Measurements from ENCODE around the gene PILRA.

The PILRA gene

GRCh38 chr7:100431286-100431735, 58.0 kb downstream of the PILRA start:
- peak overlapping the region; percentile 84 to 87 for H3K4me3 ChIP-seq (replicated peaks in 1 of 2; ENCODE audit: low read depth in 2 of 2, low read length in 2 of 2)

GRCh38 chr7:100432053-100432452, 58.8 kb downstream of the PILRA start:
- no peak for DNase-seq (ENCODE audit: low read depth in 2 of 2)
- no peak for TF ChIP-seq CTCF (IDR thresholded peaks at IDR 0.05; ENCODE audit: low read depth, low read length)
- no peak overlapping the region for H3K4me3 ChIP-seq (replicated peaks in 1 of 2; ENCODE audit: low read depth in 2 of 2, low read length in 2 of 2)

More at GRCh38 chr7:100431286-100431735, 58.0 kb downstream of the PILRA start:
- TF ChIP-seq CTCF (IDR thresholded peaks at IDR 0.05; ENCODE audit: low read depth, low read length), result no peak
- no peak for DNase-seq (ENCODE audit: low read depth in 2 of 2)

DNA sequence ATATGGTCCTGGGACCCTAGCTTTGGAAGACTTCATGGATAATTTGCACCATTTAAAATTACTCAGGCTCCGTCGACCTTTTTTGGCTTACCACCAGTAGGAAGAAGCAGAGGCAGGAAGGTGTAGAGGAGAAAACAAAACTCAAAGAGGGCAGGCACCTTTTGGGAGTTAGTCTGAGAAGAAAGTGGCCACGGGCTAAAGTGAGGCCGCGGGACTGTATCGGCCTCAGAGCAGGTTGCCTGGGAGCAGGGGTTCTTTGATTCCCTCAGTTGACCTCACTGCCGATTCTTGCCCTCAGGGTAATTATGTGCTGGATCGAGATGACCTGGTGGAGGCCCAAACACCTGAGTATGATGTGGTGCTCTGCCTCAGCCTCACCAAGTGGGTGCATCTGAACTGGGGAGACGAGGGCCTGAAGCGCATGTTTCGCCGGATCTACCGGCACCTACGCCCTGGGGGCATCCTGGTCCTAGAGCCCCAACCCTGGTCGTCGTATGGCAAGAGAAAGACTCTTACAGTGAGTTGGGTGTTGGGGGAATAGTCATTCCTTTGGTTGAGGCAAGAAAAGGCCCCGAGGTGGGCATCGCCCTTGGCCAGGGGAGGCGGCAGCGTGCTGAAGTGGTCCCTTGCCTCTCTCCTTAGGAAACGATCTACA, 59.5 kb downstream of the PILRA start:
- no peak overlapping the region for H3K4me3 ChIP-seq (replicated peaks in 1 of 2; ENCODE audit: low read depth in 2 of 2, low read length in 2 of 2)
- DNase-seq (ENCODE audit: low read depth in 2 of 2), result no peak
- TF ChIP-seq CTCF (IDR thresholded peaks at IDR 0.05; ENCODE audit: low read depth, low read length), result no peak

GRCh38 chr7:100433276-100433591, 59.9 kb downstream of the PILRA start:
- no peak for DNase-seq (ENCODE audit: low read depth in 2 of 2)
- TF ChIP-seq CTCF (IDR thresholded peaks at IDR 0.05; ENCODE audit: low read depth, low read length), result no peak
- no peak overlapping the region for H3K4me3 ChIP-seq (replicated peaks in 1 of 2; ENCODE audit: low read depth in 2 of 2, low read length in 2 of 2)

DNA sequence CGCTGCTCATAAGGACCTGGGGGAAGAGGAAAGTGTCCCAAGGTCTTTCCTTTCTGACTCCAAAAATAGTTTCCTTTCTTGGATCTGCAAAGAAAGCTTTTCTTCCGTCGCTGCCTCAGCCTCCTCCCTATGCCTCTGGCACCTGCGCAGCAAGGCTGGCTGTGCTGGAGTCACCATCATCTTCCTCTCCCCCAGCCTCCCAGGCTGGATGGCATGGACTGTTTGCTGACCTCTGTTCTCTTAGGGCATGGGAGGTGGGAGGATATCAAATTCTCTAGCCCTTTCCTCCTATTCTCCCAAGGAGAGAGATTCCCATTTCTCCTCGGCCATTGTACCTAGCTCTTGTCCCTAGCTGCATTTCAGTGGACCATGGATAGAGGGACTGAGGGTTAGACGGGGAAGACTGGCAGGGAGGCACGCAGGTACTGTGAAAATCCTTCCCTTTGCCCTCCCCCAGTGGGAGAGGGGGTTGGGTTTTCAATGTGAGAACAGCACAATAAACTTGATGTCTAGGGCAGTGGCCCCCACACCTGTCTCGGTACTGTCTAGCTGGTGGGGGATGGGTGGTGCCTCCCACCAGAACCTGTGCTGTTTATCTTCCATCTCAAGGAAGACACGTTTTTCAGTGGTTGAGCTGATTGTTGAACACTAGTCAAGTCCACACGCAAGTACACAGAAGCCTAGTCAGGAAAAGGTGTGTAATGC, 60.5 kb downstream of the PILRA start:
- no peak overlapping the region for H3K4me3 ChIP-seq (replicated peaks in 1 of 2; ENCODE audit: low read depth in 2 of 2, low read length in 2 of 2)
- no peak for TF ChIP-seq CTCF (IDR thresholded peaks at IDR 0.05; ENCODE audit: low read depth, low read length)
- no peak for DNase-seq (ENCODE audit: low read depth in 2 of 2)

- no peak for DNase-seq (ENCODE audit: low read depth in 2 of 2)
- H3K4me3 ChIP-seq (replicated peaks in 1 of 2; ENCODE audit: low read depth in 2 of 2, low read length in 2 of 2), result peak overlapping the region in 1 of 2 donors; percentile 68
- TF ChIP-seq CTCF (IDR thresholded peaks at IDR 0.05; ENCODE audit: low read depth, low read length), result no peak
Observed at GRCh38 chr7:100434297-100435144, 61.2 kb downstream of the PILRA start.
